Testis (tissue), 2 donors: ENCODE data around the gene RPL32.

Experiments used
- POLR2A ChIP-seq: fragments of 450-650 bp; IDR thresholded peaks from one replicate; pipeline ENCODE4 v1.6.1; 2017; ENCODE audit warnings: antibody characterized with exemption, mild to moderate bottlenecking, moderate library complexity
- TF ChIP-seq, protein P1 (sequence below), 3 experiments: fragments of 450-650 bp in 2 of 3; fragments of 200-600 bp in 1 of 3; sonication (generic) in 1 of 3; IDR thresholded peaks; one replicate each; pipeline ENCODE4 v1.5.1; 2016 to 2019; ENCODE audit warnings: antibody characterized with exemption in 3 of 3, mild to moderate bottlenecking in 2 of 3, moderate library complexity in 1 of 3

DNA sequence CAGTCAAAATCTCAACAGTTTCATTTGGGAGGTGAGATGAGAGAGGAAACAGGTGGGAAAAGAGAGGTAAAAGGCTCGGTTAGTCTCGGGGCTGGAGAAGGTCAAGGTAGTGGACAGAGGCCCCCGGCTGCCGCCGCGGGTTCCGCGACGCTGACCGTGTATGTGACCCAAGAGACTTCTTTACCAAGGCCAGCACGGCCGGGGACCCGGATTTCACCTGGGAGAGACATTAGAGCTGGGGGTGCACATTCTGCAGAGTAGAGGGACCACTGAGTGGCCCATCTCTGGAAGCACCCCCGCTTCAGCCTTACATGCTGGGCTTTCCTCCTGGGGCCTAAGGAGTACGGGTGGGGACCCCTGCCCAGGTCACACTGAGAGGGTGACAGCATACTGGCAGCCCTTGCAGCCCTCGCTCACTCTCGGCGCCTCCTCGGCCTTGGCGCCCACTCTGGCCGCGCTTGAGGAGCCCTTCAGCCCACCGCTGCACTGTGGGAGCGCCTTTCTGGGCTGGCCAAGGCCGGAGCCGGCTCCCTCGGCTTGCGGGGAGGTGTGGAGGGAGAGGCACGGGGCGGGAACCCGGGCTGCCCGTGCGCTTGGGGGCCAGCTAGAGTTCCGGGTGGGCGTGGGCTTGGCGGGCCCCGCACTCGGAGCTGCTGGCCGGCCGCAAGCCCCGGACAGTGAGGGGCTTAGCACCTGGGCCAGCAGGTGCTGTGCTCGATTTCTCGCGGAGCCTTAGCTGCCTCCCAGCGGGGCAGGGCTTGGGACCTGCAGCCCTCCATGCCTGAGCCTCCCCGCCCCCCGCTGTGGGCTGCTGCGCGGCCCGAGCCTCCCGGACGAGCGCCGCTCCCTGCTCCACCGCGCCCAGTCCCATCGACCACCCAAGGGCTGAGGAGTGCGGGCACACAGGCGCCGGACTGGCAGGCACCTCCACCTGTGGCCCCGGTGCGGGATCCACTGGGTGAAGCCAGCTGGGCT is 41.3 kb upstream of the RPL32 start:
- TF ChIP-seq, protein P1, sequence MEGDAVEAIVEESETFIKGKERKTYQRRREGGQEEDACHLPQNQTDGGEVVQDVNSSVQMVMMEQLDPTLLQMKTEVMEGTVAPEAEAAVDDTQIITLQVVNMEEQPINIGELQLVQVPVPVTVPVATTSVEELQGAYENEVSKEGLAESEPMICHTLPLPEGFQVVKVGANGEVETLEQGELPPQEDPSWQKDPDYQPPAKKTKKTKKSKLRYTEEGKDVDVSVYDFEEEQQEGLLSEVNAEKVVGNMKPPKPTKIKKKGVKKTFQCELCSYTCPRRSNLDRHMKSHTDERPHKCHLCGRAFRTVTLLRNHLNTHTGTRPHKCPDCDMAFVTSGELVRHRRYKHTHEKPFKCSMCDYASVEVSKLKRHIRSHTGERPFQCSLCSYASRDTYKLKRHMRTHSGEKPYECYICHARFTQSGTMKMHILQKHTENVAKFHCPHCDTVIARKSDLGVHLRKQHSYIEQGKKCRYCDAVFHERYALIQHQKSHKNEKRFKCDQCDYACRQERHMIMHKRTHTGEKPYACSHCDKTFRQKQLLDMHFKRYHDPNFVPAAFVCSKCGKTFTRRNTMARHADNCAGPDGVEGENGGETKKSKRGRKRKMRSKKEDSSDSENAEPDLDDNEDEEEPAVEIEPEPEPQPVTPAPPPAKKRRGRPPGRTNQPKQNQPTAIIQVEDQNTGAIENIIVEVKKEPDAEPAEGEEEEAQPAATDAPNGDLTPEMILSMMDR (IDR thresholded peaks at IDR 0.05) = no peak
- no peak for TF ChIP-seq POLR2A
